Endothelial cell of umbilical vein (primary cell): ENCODE measurements around the gene ASB1.

ENCODE experiments used
- CTCF ChIP-seq, 2 donors: IDR thresholded peaks; 1 replicate in 1 of 2; 2 replicates in 1 of 2; pipeline ENCODE4 v1.5.1; 2011; ENCODE audit warnings: low read length in 2 of 2, mild to moderate bottlenecking in 2 of 2, moderate library complexity in 2 of 2, control low read depth in 1 of 2, inconsistent platforms in 1 of 2, low read depth in 1 of 2; ENCODE audit not compliant: insufficient read depth in 1 of 2; ENCODE audit errors: extremely low read depth in 1 of 2
- EZH2 ChIP-seq: IDR thresholded peaks from 2 replicates; pipeline ENCODE4 v1.6.1; 2012; ENCODE audit warnings: borderline replicate concordance, low read depth, mild to moderate bottlenecking, moderate library complexity, low read length, inconsistent platforms; ENCODE audit not compliant: severe bottlenecking
- JUN ChIP-seq: IDR thresholded peaks from 2 replicates; pipeline ENCODE4 v1.6.1; 2011; ENCODE audit warnings: borderline replicate concordance, low read depth; ENCODE audit not compliant: insufficient read length, insufficient read depth
- MAX ChIP-seq: IDR thresholded peaks from 2 replicates; pipeline ENCODE4 v1.6.1; 2011; ENCODE audit not compliant: insufficient read depth, insufficient read length
- POLR2A ChIP-seq: IDR thresholded peaks from 2 replicates; pipeline ENCODE4 v1.6.1; 2012; ENCODE audit warnings: low read depth, mild to moderate bottlenecking, control low read depth, low read length

- TF ChIP-seq CTCF (IDR thresholded peaks at IDR 0.05; ENCODE audit: extremely low read depth in 1 of 2, insufficient read depth in 1 of 2, low read depth in 1 of 2, low read length in 2 of 2) (no peak), EZH2 (no peak), POLR2A (no peak), MAX (no peak), JUN (no peak)
Measured at GRCh38 chr2:238434846-238435751, 8.4 kb downstream of the ASB1 start.
